A549 (cell line): ENCODE measurements around the gene CST1. TPM values are rescaled to one million over a fixed set of nuclear protein-coding genes. Genes with fewer than 3 reads are reported as not detected.
A peak's percentile ranks its signal among the peaks of the same experiment; 100 is the strongest.
"Not testable (repeated sequence)": the region's sequence is repeated elsewhere in the genome, so short reads cannot be mapped to it uniquely, and the experiment has no call there.

Experiments used
- ATAC-seq, 2 experiments: fragments of 200-7000 bp in 1 of 2; fragments of >200 bp in 1 of 2; cut with Nextera tagmentation in 1 of 2; cut with Tn5 transposase in 1 of 2; 3 replicates each; pipeline versions ENCODE4 v1.8.0 to v1.9.1; 2018 to 2020; ENCODE audit warnings: mild to moderate bottlenecking in 1 of 2, moderate library complexity in 1 of 2
- CTCF ChIA-PET: fragments of 300-600 bp; sonication (Branson Sonifier 250); formaldehyde crosslinking; extraction: SDS; loops from one replicate; lab custom pipeline; 2021; ENCODE audit warnings: antibody characterized with exemption, inconsistent platforms; lab: Yijun Ruan, JAX
- POLR2A ChIA-PET: fragments of 350-600 bp; formaldehyde crosslinking; extraction: SDS; loops from one replicate; lab custom pipeline; 2021; ENCODE audit warnings: antibody characterized with exemption, inconsistent platforms; lab: Yijun Ruan, JAX
- DNase-seq, 2 experiments: peaks; one replicate each; pipeline versions ENCODE4 v3.0.0 to v3.0.0-alpha.2; 2011 to 2016; ENCODE audit warnings: low read depth in 1 of 2, low spot score in 1 of 2
- FAIRE-seq: peaks from 2 replicates; lab custom pipeline; 2011; peaks lifted over from hg19 to GRCh38; lab: Jason Lieb, UNC
- H3K27ac ChIP-seq, 2 experiments: fragments of >200 bp; sonication (Bioruptor Twin); formaldehyde crosslinking; 3 replicates each; pipeline ENCODE4 v1.5.1; 2016 to 2017
- H3K4me1 ChIP-seq: fragments of >200 bp; sonication (Bioruptor Twin); formaldehyde crosslinking; 3 replicates; pipeline ENCODE4 v1.6.1; 2016
- H3K4me2 ChIP-seq: fragments of >200 bp; sonication (Bioruptor Twin); formaldehyde crosslinking; 3 replicates; pipeline ENCODE4 v1.6.1; 2016
- H3K4me3 ChIP-seq: fragments of >200 bp; sonication (Bioruptor Twin); formaldehyde crosslinking; 3 replicates; pipeline ENCODE4 v1.5.1; 2016
- H3K9me3 ChIP-seq: fragments of >200 bp; sonication (Bioruptor Twin); formaldehyde crosslinking; 3 replicates; pipeline ENCODE4 v1.6.1; 2016
- CBX8 ChIP-seq: fragments of 200-600 bp; sonication (generic); IDR thresholded peaks from 2 replicates; pipeline ENCODE4 v1.6.1; 2016
- CEBPB ChIP-seq, 2 experiments: fragments of >200 bp in 1 of 2; sonication (Bioruptor Twin) in 1 of 2; formaldehyde crosslinking in 1 of 2; IDR thresholded peaks; 2 replicates each; pipeline ENCODE4 v1.6.1; 2012 to 2016
- CHD2 ChIP-seq: fragments of 150-350 bp; IDR thresholded peaks from 2 replicates; pipeline ENCODE4 v1.6.1; 2014; ENCODE audit warnings: low read length; ENCODE audit not compliant: partially characterized antibody
- CTCF ChIP-seq: fragments of >200 bp; sonication (Bioruptor Twin); formaldehyde crosslinking; IDR thresholded peaks from 3 replicates; pipeline ENCODE4 v1.5.1; 2016
- HOXB5 ChIP-seq: fragments of 250-450 bp; sonication (Bioruptor Pico); IDR thresholded peaks from 2 replicates; pipeline ENCODE4 v1.5.0; 2020; ENCODE audit warnings: mild to moderate bottlenecking, moderate library complexity
- JUN ChIP-seq, 2 experiments: fragments of >200 bp; sonication (Bioruptor Twin); formaldehyde crosslinking; IDR thresholded peaks; 2 replicates in 1 of 2; 3 replicates in 1 of 2; pipeline ENCODE4 v1.6.1; 2016 to 2017
- RAD21 ChIP-seq, 2 experiments: fragments of >200 bp in 1 of 2; sonication (Bioruptor Twin) in 1 of 2; formaldehyde crosslinking in 1 of 2; IDR thresholded peaks in 1 of 2; conservative IDR thresholded peaks in 1 of 2; 2 replicates in 1 of 2; 3 replicates in 1 of 2; pipeline ENCODE4 v1.6.1; 2012 to 2018; ENCODE audit warnings: inconsistent platforms in 1 of 2
- RARB ChIP-seq: fragments of 250-450 bp; sonication (Bioruptor Pico); IDR thresholded peaks from 2 replicates; pipeline ENCODE4 v1.8.0; 2021; ENCODE audit warnings: mild to moderate bottlenecking, moderate library complexity
- RCOR1 ChIP-seq: fragments of 150-350 bp; IDR thresholded peaks from 2 replicates; pipeline ENCODE4 v1.6.1; 2014; ENCODE audit warnings: antibody characterized with exemption, low read length, low read depth
- REST ChIP-seq: fragments of 200-600 bp; sonication (generic); IDR thresholded peaks from 2 replicates; pipeline ENCODE4 v1.6.1; 2016; ENCODE audit warnings: antibody characterized with exemption, mild to moderate bottlenecking, moderate library complexity
- SMC3 ChIP-seq: fragments of >200 bp; sonication (Bioruptor Twin); formaldehyde crosslinking; IDR thresholded peaks from 3 replicates; pipeline ENCODE4 v1.6.1; 2018; ENCODE audit warnings: inconsistent platforms
- USF2 ChIP-seq: fragments of 450-650 bp; IDR thresholded peaks from 2 replicates; pipeline ENCODE4 v1.6.1; 2014; ENCODE audit warnings: antibody characterized with exemption
- WGBS: methylation state at CpG from one replicate; pipeline ENCODE4 v1.1.6; 2017; ENCODE audit errors: missing lambda C conversion rate; 5-methylcytosine and 5-hydroxymethylcytosine counted together
- polyA plus RNA-seq, 4 experiments: library from polyadenylated mRNA; depleted of rRNA in 3 of 4; stranded (reverse); fragments of >200 nt; fragmentation: RNase III in 1 of 4; extraction: RNeasy Plus Mini Kit Qiagen cat#74134 plus additional on column Dnase treatment in 1 of 4; gene quantifications; 2 replicates in 3 of 4; 3 replicates in 1 of 4; pipeline ENCODE4 v1.2.3, GENCODE V29; 2011 to 2017

CST1 gene
- polyA plus RNA-seq, 2 of the 4 experiments (the other 2 are of a cell fraction) = 0.28 to 2.1 TPM

DNA sequence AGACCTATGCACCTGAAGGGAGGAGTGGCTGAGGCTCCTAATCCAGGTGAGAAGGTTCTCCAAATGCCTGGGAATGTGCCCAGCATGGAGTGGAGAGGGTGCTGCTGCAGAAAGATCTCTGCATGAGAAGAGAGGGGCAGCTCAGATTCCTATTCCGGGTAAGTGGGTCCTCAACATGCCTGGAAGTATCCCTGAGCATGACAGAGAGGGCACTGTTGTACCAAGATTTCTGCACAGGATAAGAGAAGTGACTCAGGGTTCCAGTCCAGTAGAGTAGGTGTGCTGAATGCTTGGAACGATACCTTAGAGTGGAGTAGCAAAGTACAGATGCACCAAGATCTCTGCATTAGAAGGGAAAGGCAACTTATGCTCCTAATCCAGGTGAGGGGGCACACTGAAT, 15.8 kb downstream of the CST1 start:
- POLR2A ChIA-PET, H3K27ac ChIP-seq: not testable (repeated sequence)
- WGBS = 22% methylated on average over 2 of the region's 2 CpGs

GRCh38 chr20:23734440-23734839, 16.3 kb downstream of the CST1 start:
- ATAC-seq = not testable (repeated sequence)

More for the DNA sequence above, 15.8 kb downstream of the CST1 start:
- CTCF ChIA-PET, H3K4me2 ChIP-seq, DNase-seq, FAIRE-seq, ATAC-seq, H3K4me3 ChIP-seq, H3K4me1 ChIP-seq, H3K9me3 ChIP-seq: not testable (repeated sequence)

GRCh38 chr20:23727016-23727415, 23.7 kb downstream of the CST1 start:
- H3K27ac ChIP-seq = no peak overlapping the region
- ChIA-PET CTCF (no interaction called here), POLR2A (no interaction called here)
- H3K9me3 ChIP-seq = no peaks in the 10 kb centered on the region
- DNase-seq = no peak
- TF ChIP-seq CBX8 (no peak), RCOR1 (no peak)
- ATAC-seq = no peak
- 55% methylated on average over 3 of the region's 3 CpGs for whole genome bisulfite sequencing
- FAIRE-seq = no peak
- H3K4me2 ChIP-seq = no peak overlapping the region
- no peak overlapping the region for H3K4me3 ChIP-seq
- H3K4me1 ChIP-seq = no peaks in the 10 kb centered on the region

More at GRCh38 chr20:23734440-23734839, 16.3 kb downstream of the CST1 start:
- H3K4me2 ChIP-seq, CTCF ChIA-PET, POLR2A ChIA-PET, H3K4me3 ChIP-seq, H3K4me1 ChIP-seq, H3K27ac ChIP-seq, FAIRE-seq, H3K9me3 ChIP-seq, DNase-seq: not testable (repeated sequence)
- WGBS = 38% methylated on average over 1 of the region's 1 CpG

DNA sequence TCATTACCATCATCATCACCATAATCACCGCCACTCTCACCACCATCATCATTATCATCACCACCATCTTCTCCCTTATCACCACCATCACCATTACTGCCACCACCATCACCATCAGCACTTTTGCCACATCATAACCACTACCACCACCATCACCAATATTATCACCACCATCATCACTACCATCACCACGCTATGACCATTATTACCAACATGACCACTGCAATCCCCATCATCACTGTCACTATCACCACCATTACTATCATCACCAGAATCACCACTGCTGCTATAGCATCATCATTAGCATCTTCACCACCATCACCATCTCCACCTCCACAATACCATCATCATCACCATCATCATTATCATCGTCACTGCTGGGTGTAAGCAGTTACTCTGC, 25.6 kb downstream of the CST1 start:
- 37% methylated on average over 3 of the region's 3 CpGs for WGBS
- H3K9me3 ChIP-seq = no peaks in the 10 kb centered on the region
- no peak for ATAC-seq
- CTCF ChIA-PET = interaction anchor here (1.4 kb wide), 1 partner anchor 79 kb away, joined by 3 read pairs; no protein-coding TSS in a partner anchor
- H3K4me1 ChIP-seq = no peaks in the 10 kb centered on the region
- TF ChIP-seq CEBPB (IDR thresholded peaks at IDR 0.05) (no peak), CBX8 (no peak), CHD2 (no peak), RARB (CRISPR knock-in tag) (no peak), HOXB5 (CRISPR knock-in tag) (no peak), RCOR1 (no peak), USF2 (no peak), REST (no peak), JUN (IDR thresholded peaks at IDR 0.05) (no peak)
- H3K4me2 ChIP-seq = no peak overlapping the region
- POLR2A ChIA-PET = no interaction called here
- no peak for FAIRE-seq
- no peak overlapping the region for H3K27ac ChIP-seq
- no peak overlapping the region for H3K4me3 ChIP-seq
- no peak for DNase-seq

- CTCF ChIA-PET = interaction anchor here (1.0 to 2.1 kb wide), 4 partner anchors 9 to 77 kb away, joined by 3 to 4 read pairs (median 4); no protein-coding TSS in a partner anchor
- ATAC-seq = peak; percentile 88 to 99
Measured at GRCh38 chr20:23723659-23724307, 27.0 kb downstream of the CST1 start.

GRCh38 chr20:23722851-23723250, 27.9 kb downstream of the CST1 start:
- H3K9me3 ChIP-seq, H3K4me3 ChIP-seq, FAIRE-seq, H3K4me1 ChIP-seq, POLR2A ChIA-PET, H3K4me2 ChIP-seq, DNase-seq, H3K27ac ChIP-seq: not testable (repeated sequence)
- CTCF ChIA-PET = interaction anchor here (1.0 to 2.1 kb wide), 3 partner anchors 16 to 20 kb away, joined by 3 to 4 read pairs (median 3); no protein-coding TSS in a partner anchor
- peak in 1 of 2 experiments; percentile 23; a peak in 1 of 6 replicates for ATAC-seq
- 60% methylated on average over 5 of the region's 5 CpGs for WGBS

More at GRCh38 chr20:23723659-23724307, 27.0 kb downstream of the CST1 start:
- WGBS = 47% methylated on average over 2 of the region's 2 CpGs
- H3K4me3 ChIP-seq, H3K9me3 ChIP-seq, POLR2A ChIA-PET, H3K27ac ChIP-seq, H3K4me1 ChIP-seq, H3K4me2 ChIP-seq: not testable (repeated sequence)
- DNase-seq = peak in 1 of 2 experiments; percentile 48
- FAIRE-seq = peak; percentile 100
- TF ChIP-seq CTCF (peak; percentile 42), SMC3 (0 out of 3 replicates have a peak, but pooled peaks have one; percentile 6), RAD21 (conservative IDR thresholded peaks at IDR 0.05 in 1 of 2, IDR thresholded peaks at IDR 0.05 in 1 of 2) (peak; percentile 39 to 42; a peak in 4 of 5 replicates)
